Activated naive CD4-positive, alpha-beta T cell treated with anti-CD3 and anti-CD28 coated beads, Interleukin-2, amount 50 U/mL, for 72 hours (primary cell): ENCODE results near the gene DNASE1. TPM values are rescaled to one million over a fixed set of nuclear protein-coding genes. Genes with fewer than 3 reads are reported as not detected.
A peak's percentile ranks its signal among the peaks of the same experiment; 100 is the strongest.

Source experiments
- ATAC-seq, 2 donors: fragments of 150-1000 bp; cut with Tn5 transposase; 2 replicates each; pipeline ENCODE4 v1.10.0; 2021; ENCODE audit warnings: mild to moderate bottlenecking in 2 of 2, moderate library complexity in 2 of 2
- DNase-seq, 2 donors: peaks; one replicate each; pipeline ENCODE4 v3.0.0; 2021 to 2022; ENCODE audit warnings: low spot score in 2 of 2
- H3K27ac Mint-ChIP-seq, 2 donors: one replicate each; pipeline ENCODE4 v1.8.0; 2022; ENCODE audit warnings: mild to moderate bottlenecking in 2 of 2, mixed read lengths in 2 of 2
- H3K36me3 Mint-ChIP-seq, 2 donors: one replicate each; pipeline ENCODE4 v1.8.0; 2022; ENCODE audit warnings: mixed read lengths in 2 of 2
- H3K9me3 Mint-ChIP-seq, 2 donors: one replicate each; pipeline ENCODE4 v1.8.0; 2022; ENCODE audit warnings: mixed read lengths in 2 of 2
- total RNA-seq, 2 donors: library from RNA; stranded (reverse); gene quantifications; one replicate each; pipeline ENCODE4 v1.2.3, GENCODE V29; 2022

DNASE1 gene
- total RNA-seq, 2 donors from 2014 or later: 17.5 to 29.5 TPM

- Mint-ChIP-seq H3K27ac (no peak overlapping the region), H3K9me3 (no peaks in the 10 kb centered on the region), H3K36me3 (peaks cover 0 to 5% of the 10 kb centered on the region in 2 donors)
- ATAC-seq (no peak), DNase-seq (no peak)
These were observed 18.7 kb downstream of the DNASE1 start for GRCh38 chr16:3673201-3673600.

GRCh38 chr16:3673676-3674377 lies 19.3 kb downstream of the DNASE1 start:
- H3K9me3 Mint-ChIP-seq: no peaks in the 10 kb centered on the region
- no peak for DNase-seq
- peaks cover 0 to 2% of the 10 kb centered on the region in 2 donors for H3K36me3 Mint-ChIP-seq
- H3K27ac Mint-ChIP-seq: no peak overlapping the region
- no peak for ATAC-seq

GRCh38 chr16:3674513-3675295 lies 20.2 kb downstream of the DNASE1 start:
- peak overlapping the region in 1 of 2 donors; percentile 55 for H3K27ac Mint-ChIP-seq
- H3K9me3 Mint-ChIP-seq: no peaks in the 10 kb centered on the region
- no peaks in the 10 kb centered on the region for H3K36me3 Mint-ChIP-seq
- no peak for ATAC-seq
- DNase-seq: no peak

- Mint-ChIP-seq H3K27ac (no peak overlapping the region), H3K36me3 (no peaks in the 10 kb centered on the region), H3K9me3 (no peaks in the 10 kb centered on the region)
- DNase-seq (no peak), ATAC-seq (no peak)
These were observed 21.2 kb downstream of the DNASE1 start for GRCh38 chr16:3675601-3676130.

- Mint-ChIP-seq H3K9me3 (no peaks in the 10 kb centered on the region), H3K27ac (no peak overlapping the region), H3K36me3 (peaks cover 5 to 9% of the 10 kb centered on the region in 2 donors)
- DNase-seq (no peak), ATAC-seq (no peak)
These were observed 23.5 kb downstream of the DNASE1 start for GRCh38 chr16:3677994-3678393.

- H3K36me3 Mint-ChIP-seq: peaks cover 9 to 12% of the 10 kb centered on the region in 2 donors
- ATAC-seq: no peak
- no peaks in the 10 kb centered on the region for H3K9me3 Mint-ChIP-seq
- H3K27ac Mint-ChIP-seq: peak overlapping the region in 1 of 2 donors; percentile 32
- DNase-seq: no peak
These were observed 26.7 kb downstream of the DNASE1 start for GRCh38 chr16:3681206-3681605.

GRCh38 chr16:3687021-3687420 lies 32.5 kb downstream of the DNASE1 start:
- ATAC-seq (no peak), DNase-seq (no peak)
- Mint-ChIP-seq H3K27ac (peak overlapping the region; percentile 47 to 84), H3K36me3 (peaks cover 11 to 15% of the 10 kb centered on the region in 2 donors), H3K9me3 (no peaks in the 10 kb centered on the region)

- no peak for DNase-seq
- ATAC-seq: no peak
- peak overlapping the region; percentile 16 to 47 for H3K27ac Mint-ChIP-seq
- peaks cover 10 to 12% of the 10 kb centered on the region in 2 donors for H3K36me3 Mint-ChIP-seq
- H3K9me3 Mint-ChIP-seq: no peaks in the 10 kb centered on the region
These were observed 33.3 kb downstream of the DNASE1 start for GRCh38 chr16:3687792-3688191.

GRCh38 chr16:3689731-3690130 lies 35.2 kb downstream of the DNASE1 start:
- DNase-seq (no peak), ATAC-seq (no peak)
- Mint-ChIP-seq H3K36me3 (peaks cover 7 to 10% of the 10 kb centered on the region in 2 donors), H3K9me3 (no peaks in the 10 kb centered on the region), H3K27ac (no peak overlapping the region)

- H3K9me3 Mint-ChIP-seq: no peaks in the 10 kb centered on the region
- H3K27ac Mint-ChIP-seq: peak overlapping the region in 1 of 2 donors; percentile 77
- ATAC-seq (peak; percentile 97 to 99), DNase-seq (peak; percentile 77 to 84)
- peaks cover 6 to 7% of the 10 kb centered on the region in 2 donors for H3K36me3 Mint-ChIP-seq
These were observed 36.0 kb downstream of the DNASE1 start for GRCh38 chr16:3690470-3690928.

GRCh38 chr16:3690980-3691720 lies 36.7 kb downstream of the DNASE1 start:
- no peak for ATAC-seq
- no peaks in the 10 kb centered on the region for H3K9me3 Mint-ChIP-seq
- DNase-seq: no peak
- H3K36me3 Mint-ChIP-seq: peaks cover 6 to 7% of the 10 kb centered on the region in 2 donors
- peak overlapping the region in 1 of 2 donors; percentile 77 for H3K27ac Mint-ChIP-seq

- no peaks in the 10 kb centered on the region for H3K9me3 Mint-ChIP-seq
- DNase-seq (no peak), ATAC-seq (no peak)
- H3K27ac Mint-ChIP-seq: no peak overlapping the region
- H3K36me3 Mint-ChIP-seq: peaks cover 6 to 7% of the 10 kb centered on the region in 2 donors
These were observed 37.3 kb downstream of the DNASE1 start for GRCh38 chr16:3691761-3692160.

- H3K27ac Mint-ChIP-seq: peak overlapping the region in 1 of 2 donors; percentile 27
- H3K9me3 Mint-ChIP-seq: no peaks in the 10 kb centered on the region
- DNase-seq: no peak
- peaks cover 0 to 7% of the 10 kb centered on the region in 2 donors for H3K36me3 Mint-ChIP-seq
- ATAC-seq: no peak
These were observed 39.6 kb downstream of the DNASE1 start for GRCh38 chr16:3694051-3694450.

- peak overlapping the region in 1 of 2 donors; percentile 63 for H3K27ac Mint-ChIP-seq
- DNase-seq (no peak), ATAC-seq (no peak)
- peaks cover 0 to under 1% of the 10 kb centered on the region in 2 donors for H3K36me3 Mint-ChIP-seq
- no peaks in the 10 kb centered on the region for H3K9me3 Mint-ChIP-seq
These were observed 41.3 kb downstream of the DNASE1 start for GRCh38 chr16:3695610-3696369.

GRCh38 chr16:3696425-3697218 lies 42.1 kb downstream of the DNASE1 start:
- ATAC-seq (no peak), DNase-seq (no peak)
- H3K36me3 Mint-ChIP-seq: no peaks in the 10 kb centered on the region
- H3K27ac Mint-ChIP-seq: no peak overlapping the region
- H3K9me3 Mint-ChIP-seq: no peaks in the 10 kb centered on the region
